Activated T-cell treated with anti-CD3 and anti-CD28 coated beads, Interleukin-2, amount 50 U/mL, for 72 hours (primary cell): Measurements from ENCODE around the gene TRDMT1. TPM values are rescaled to one million over a fixed set of nuclear protein-coding genes. Genes with fewer than 3 reads are reported as not detected.
A peak's percentile ranks its signal among the peaks of the same experiment; 100 is the strongest.

Experiments used
- ATAC-seq, 2 donors: fragments of 150-1000 bp; cut with Tn5 transposase; replicated peaks in 1 of 2; 2 replicates each; pipeline ENCODE4 v1.10.0; 2021; ENCODE audit warnings: moderate library complexity in 2 of 2, mild to moderate bottlenecking in 1 of 2
- DNase-seq, 2 donors: peaks; one replicate each; pipeline ENCODE4 v3.0.0; 2021 to 2022; ENCODE audit warnings: mixed read lengths in 1 of 2
- H3K27ac Mint-ChIP-seq: one replicate; pipeline ENCODE4 v1.8.0; 2022; ENCODE audit warnings: mild to moderate bottlenecking, moderate library complexity, mixed read lengths
- H3K27me3 Mint-ChIP-seq: one replicate; pipeline ENCODE4 v1.8.0; 2022; ENCODE audit warnings: low read depth, mixed read lengths
- H3K36me3 Mint-ChIP-seq, 2 donors: one replicate each; pipeline ENCODE4 v1.8.0; 2022; ENCODE audit warnings: mixed read lengths in 2 of 2, mild to moderate bottlenecking in 1 of 2; ENCODE audit not compliant: insufficient read depth in 2 of 2
- H3K4me1 Mint-ChIP-seq: one replicate; pipeline ENCODE4 v1.8.0; 2022; ENCODE audit warnings: low read depth, mixed read lengths
- H3K4me3 Mint-ChIP-seq, 2 donors: one replicate each; pipeline ENCODE4 v1.8.0; 2022; ENCODE audit warnings: mild to moderate bottlenecking in 2 of 2, mixed read lengths in 2 of 2, moderate library complexity in 2 of 2
- H3K9me3 Mint-ChIP-seq, 2 donors: one replicate each; pipeline ENCODE4 v1.8.0; 2022; ENCODE audit warnings: mixed read lengths in 2 of 2
- total RNA-seq, 2 donors: library from RNA; stranded (reverse); gene quantifications; one replicate each; pipeline ENCODE4 v1.2.3, GENCODE V29; 2022

TRDMT1 gene
- total RNA-seq, 2 donors from 2014 or later = 5.5 to 8.7 TPM

DNA sequence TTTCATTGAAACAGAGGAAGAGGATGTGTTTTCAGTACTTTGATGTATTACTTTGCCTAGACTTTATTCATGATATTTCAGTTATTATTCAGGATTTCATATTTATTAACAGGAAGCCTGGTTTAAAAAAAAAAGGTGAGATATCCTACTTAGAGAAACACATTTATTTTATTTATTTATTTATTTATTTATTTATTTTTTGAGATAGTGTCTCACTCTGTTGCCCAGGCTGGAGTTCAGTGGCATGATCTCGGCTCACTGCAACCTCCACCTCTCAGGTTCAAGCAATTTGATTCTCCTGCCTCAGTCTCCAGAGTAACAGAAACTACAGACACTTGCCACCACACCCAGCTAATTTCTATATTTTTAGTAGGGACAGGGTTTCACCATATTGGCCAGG, 24.5 kb downstream of the TRDMT1 start:
- Mint-ChIP-seq H3K36me3 (no peaks in the 10 kb centered on the region), H3K27me3 (no peaks in the 10 kb centered on the region), H3K4me1 (peaks cover 10% of the 10 kb centered on the region), H3K27ac (no peak overlapping the region), H3K9me3 (no peaks in the 10 kb centered on the region), H3K4me3 (no peak overlapping the region)
- ATAC-seq = no peak
- no peak for DNase-seq

DNA sequence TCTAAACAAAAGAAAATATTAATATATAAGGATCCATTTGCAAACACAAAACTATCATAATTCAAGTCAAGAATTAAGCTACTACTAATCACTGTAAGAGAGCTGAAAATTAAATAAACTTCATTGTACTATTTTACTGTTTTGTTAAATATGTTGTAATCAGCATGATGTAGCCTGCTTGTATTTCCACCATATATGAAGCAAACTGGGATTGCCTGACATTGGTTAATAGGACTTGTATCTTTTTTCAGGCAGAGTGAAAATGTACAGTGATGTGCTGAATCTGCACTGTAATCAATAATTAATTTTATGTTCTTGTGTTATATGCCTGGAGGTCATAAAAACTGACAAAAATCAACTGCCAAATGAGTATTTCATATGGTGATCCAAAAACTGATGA, 25.4 kb downstream of the TRDMT1 start:
- Mint-ChIP-seq H3K27ac (no peak overlapping the region), H3K4me1 (peaks cover 10% of the 10 kb centered on the region), H3K36me3 (no peaks in the 10 kb centered on the region), H3K27me3 (no peaks in the 10 kb centered on the region), H3K4me3 (no peak overlapping the region), H3K9me3 (no peaks in the 10 kb centered on the region)
- ATAC-seq (no peak), DNase-seq (no peak)

GRCh38 chr10:17175551-17175950, 25.9 kb downstream of the TRDMT1 start:
- Mint-ChIP-seq H3K36me3 (no peaks in the 10 kb centered on the region), H3K27me3 (no peaks in the 10 kb centered on the region), H3K27ac (peak overlapping the region; percentile 95), H3K4me1 (peaks cover 10% of the 10 kb centered on the region), H3K9me3 (no peaks in the 10 kb centered on the region), H3K4me3 (peak overlapping the region; percentile 65 to 90)
- ATAC-seq (peak; percentile 34 to 58), DNase-seq (peak in 1 of 2 donors; percentile 11)

DNA sequence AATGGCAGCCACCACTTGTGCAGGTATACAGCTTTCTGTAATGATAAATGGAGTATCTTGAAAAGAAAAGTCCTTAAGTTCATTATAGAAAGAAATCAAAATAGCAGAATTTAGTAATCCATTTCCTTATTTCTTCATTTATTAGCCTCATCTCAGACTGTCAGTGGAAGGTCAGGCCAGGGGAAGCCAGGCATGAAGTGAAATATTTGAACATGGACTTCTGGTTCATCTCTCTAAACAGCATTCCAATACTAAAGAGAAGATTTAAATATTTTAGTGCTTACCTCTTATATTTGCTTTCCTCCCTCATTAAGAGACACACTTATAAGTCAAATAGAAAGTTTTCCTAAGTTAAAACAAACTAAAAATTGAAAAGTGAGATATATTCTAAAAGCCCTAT, 26.8 kb downstream of the TRDMT1 start:
- peaks cover 10% of the 10 kb centered on the region for H3K4me1 Mint-ChIP-seq
- H3K9me3 Mint-ChIP-seq = no peaks in the 10 kb centered on the region
- no peak for DNase-seq
- ATAC-seq = no peak
- H3K36me3 Mint-ChIP-seq = no peaks in the 10 kb centered on the region
- H3K27me3 Mint-ChIP-seq = no peaks in the 10 kb centered on the region
- H3K27ac Mint-ChIP-seq = no peak overlapping the region
- H3K4me3 Mint-ChIP-seq = no peak overlapping the region

DNA sequence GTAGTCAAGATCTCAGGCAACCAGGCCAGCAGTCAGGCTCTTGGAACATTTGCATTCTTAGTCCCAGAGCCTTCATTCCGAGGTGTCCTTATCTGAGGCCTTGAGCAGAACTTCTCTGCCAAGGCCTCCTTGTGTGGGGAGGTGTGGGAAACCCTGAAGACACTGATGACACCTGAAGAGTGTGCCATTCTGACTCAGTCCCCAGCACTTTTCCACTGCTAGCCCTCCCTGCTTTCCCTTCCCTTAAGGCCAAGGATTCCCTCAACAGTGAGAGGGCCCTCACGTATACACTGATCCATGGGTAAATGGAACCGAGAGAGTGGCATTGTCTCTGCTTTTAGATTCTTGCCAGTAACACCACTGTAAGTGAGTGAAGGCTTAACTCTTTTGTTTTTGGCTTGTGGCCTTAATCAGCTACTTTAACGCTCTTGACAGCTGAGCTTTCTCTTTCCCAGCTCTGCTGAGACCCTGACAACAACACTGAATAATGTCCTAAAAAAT, 30.3 kb downstream of the TRDMT1 start:
- Mint-ChIP-seq H3K27ac (no peak overlapping the region), H3K27me3 (no peaks in the 10 kb centered on the region)

DNA sequence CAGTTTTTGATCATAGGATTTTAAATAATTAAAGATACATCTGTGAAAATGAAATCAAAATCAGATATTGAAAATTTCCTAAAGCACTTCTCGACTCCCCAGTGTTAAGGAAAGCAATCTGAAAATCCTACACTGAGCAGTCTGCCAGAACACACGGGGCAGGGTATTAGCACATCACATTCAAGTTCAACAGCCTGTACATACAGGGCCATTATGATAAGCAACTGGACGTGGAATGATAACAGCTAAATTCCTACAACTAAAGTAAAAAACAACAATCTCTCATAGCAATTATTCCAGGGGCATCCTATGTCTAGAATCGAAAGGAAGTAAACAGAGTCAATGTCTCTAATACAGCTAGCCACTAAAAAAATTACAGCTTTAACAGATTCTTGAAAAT, 31.7 kb downstream of the TRDMT1 start:
- Mint-ChIP-seq H3K9me3 (no peaks in the 10 kb centered on the region), H3K27me3 (no peaks in the 10 kb centered on the region), H3K36me3 (peaks cover under 1 to 3% of the 10 kb centered on the region in 2 donors), H3K4me1 (peaks cover under 1% of the 10 kb centered on the region), H3K27ac (no peak overlapping the region), H3K4me3 (no peak overlapping the region)
- DNase-seq (no peak), ATAC-seq (no peak)

More for the DNA sequence above, 30.3 kb downstream of the TRDMT1 start:
- DNase-seq (no peak), ATAC-seq (no peak)
- no peaks in the 10 kb centered on the region for H3K9me3 Mint-ChIP-seq
- H3K36me3 Mint-ChIP-seq = peaks cover 0 to 3% of the 10 kb centered on the region in 2 donors
- H3K4me1 Mint-ChIP-seq = peaks cover 10% of the 10 kb centered on the region
- H3K4me3 Mint-ChIP-seq = no peak overlapping the region

GRCh38 chr10:17166699-17167098, 34.8 kb downstream of the TRDMT1 start:
- no peaks in the 10 kb centered on the region for H3K9me3 Mint-ChIP-seq
- no peak overlapping the region for H3K4me3 Mint-ChIP-seq
- H3K4me1 Mint-ChIP-seq = no peaks in the 10 kb centered on the region
- H3K27me3 Mint-ChIP-seq = no peaks in the 10 kb centered on the region
- DNase-seq = no peak
- peaks cover 3 to 6% of the 10 kb centered on the region in 2 donors for H3K36me3 Mint-ChIP-seq
- no peak for ATAC-seq
- no peak overlapping the region for H3K27ac Mint-ChIP-seq

- ATAC-seq (no peak), DNase-seq (no peak)
- no peak overlapping the region for H3K4me3 Mint-ChIP-seq
- no peaks in the 10 kb centered on the region for H3K4me1 Mint-ChIP-seq
- H3K9me3 Mint-ChIP-seq = no peaks in the 10 kb centered on the region
- no peaks in the 10 kb centered on the region for H3K27me3 Mint-ChIP-seq
- H3K27ac Mint-ChIP-seq = no peak overlapping the region
- peaks cover 0 to 6% of the 10 kb centered on the region in 2 donors for H3K36me3 Mint-ChIP-seq
Measured at GRCh38 chr10:17162828-17163227, 38.6 kb downstream of the TRDMT1 start.

GRCh38 chr10:17161775-17162174, 39.7 kb downstream of the TRDMT1 start:
- peaks cover 0 to 6% of the 10 kb centered on the region in 2 donors for H3K36me3 Mint-ChIP-seq
- no peak overlapping the region for H3K4me3 Mint-ChIP-seq
- no peaks in the 10 kb centered on the region for H3K27me3 Mint-ChIP-seq
- H3K27ac Mint-ChIP-seq = no peak overlapping the region
- no peaks in the 10 kb centered on the region for H3K4me1 Mint-ChIP-seq
- no peaks in the 10 kb centered on the region for H3K9me3 Mint-ChIP-seq
- ATAC-seq (no peak), DNase-seq (no peak)

DNA sequence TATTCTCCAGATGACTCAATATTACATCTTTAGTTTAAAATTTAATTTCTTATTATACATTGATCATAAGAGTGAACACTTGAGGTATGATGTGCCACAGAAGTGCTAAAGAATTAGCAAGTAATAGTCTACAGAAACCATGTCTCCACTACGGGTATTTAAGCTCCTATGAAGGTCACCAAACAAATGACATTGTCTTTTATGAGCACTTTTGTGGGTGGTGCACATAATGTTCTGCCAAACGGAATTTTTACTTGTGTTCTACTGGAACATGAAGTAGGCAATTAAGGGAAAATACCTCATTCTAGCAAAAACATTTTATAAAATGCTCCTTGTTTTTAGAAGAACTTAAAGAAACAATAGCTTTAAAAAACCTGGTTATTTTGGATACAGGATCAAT, 44.4 kb downstream of the TRDMT1 start:
- no peak for DNase-seq
- Mint-ChIP-seq H3K36me3 (no peaks in the 10 kb centered on the region), H3K27ac (no peak overlapping the region), H3K9me3 (no peaks in the 10 kb centered on the region), H3K27me3 (no peaks in the 10 kb centered on the region), H3K4me1 (no peaks in the 10 kb centered on the region), H3K4me3 (no peak overlapping the region)
- ATAC-seq = no peak

DNA sequence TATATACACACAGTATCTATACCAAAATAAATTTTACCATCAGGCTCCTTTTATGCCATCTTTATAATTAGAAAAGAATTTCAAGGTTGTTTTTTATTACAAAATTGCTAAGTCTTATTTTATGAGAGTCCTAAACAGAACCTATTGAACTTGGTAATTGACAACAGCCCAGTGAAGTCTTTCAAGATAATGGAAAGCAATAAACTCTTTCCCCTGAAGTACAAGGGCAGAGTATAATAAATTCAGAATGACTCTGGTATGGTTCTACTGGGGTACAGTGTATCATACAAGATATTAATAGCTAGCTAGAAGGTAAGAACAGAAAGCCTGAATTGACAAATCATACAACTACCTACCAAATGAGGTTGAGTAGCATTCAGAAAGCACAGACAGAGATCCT, 45.6 kb downstream of the TRDMT1 start:
- no peak for DNase-seq
- Mint-ChIP-seq H3K27me3 (no peaks in the 10 kb centered on the region), H3K36me3 (no peaks in the 10 kb centered on the region), H3K4me3 (no peak overlapping the region), H3K27ac (no peak overlapping the region), H3K4me1 (no peaks in the 10 kb centered on the region), H3K9me3 (no peaks in the 10 kb centered on the region)
- ATAC-seq = no peak

- Mint-ChIP-seq H3K27me3 (no peaks in the 10 kb centered on the region), H3K4me1 (no peaks in the 10 kb centered on the region), H3K4me3 (no peak overlapping the region), H3K27ac (no peak overlapping the region), H3K36me3 (no peaks in the 10 kb centered on the region), H3K9me3 (no peaks in the 10 kb centered on the region)
- no peak for ATAC-seq
- DNase-seq = no peak
Measured at GRCh38 chr10:17154116-17154515, 47.4 kb downstream of the TRDMT1 start.

GRCh38 chr10:17153321-17153720, 48.2 kb downstream of the TRDMT1 start:
- Mint-ChIP-seq H3K27me3 (no peaks in the 10 kb centered on the region), H3K27ac (no peak overlapping the region), H3K9me3 (no peaks in the 10 kb centered on the region), H3K36me3 (no peaks in the 10 kb centered on the region), H3K4me1 (no peaks in the 10 kb centered on the region), H3K4me3 (no peak overlapping the region)
- DNase-seq (no peak), ATAC-seq (no peak)

GRCh38 chr10:17151716-17152115, 49.8 kb downstream of the TRDMT1 start:
- ATAC-seq (no peak), DNase-seq (no peak)
- H3K27me3 Mint-ChIP-seq = no peaks in the 10 kb centered on the region

More at GRCh38 chr10:17151716-17152115, 49.8 kb downstream of the TRDMT1 start:
- Mint-ChIP-seq H3K36me3 (no peaks in the 10 kb centered on the region), H3K4me1 (no peaks in the 10 kb centered on the region), H3K4me3 (no peak overlapping the region), H3K27ac (no peak overlapping the region), H3K9me3 (no peaks in the 10 kb centered on the region)
